SK-N-SH treated with all-trans-retinoic acid at 6 μM for 48 hours (cell line): ENCODE data around the gene RPL12.

Source experiments
- CREB5 ChIP-seq: fragments of 250-450 bp; sonication (Bioruptor Pico); IDR thresholded peaks from 2 replicates; pipeline ENCODE4 v1.5.1; 2020; ENCODE audit warnings: low read depth, mild to moderate bottlenecking, moderate library complexity
- ESRRG ChIP-seq: fragments of 250-450 bp; sonication (Bioruptor Pico); IDR thresholded peaks from 2 replicates; pipeline ENCODE4 v1.6.1; 2021; ENCODE audit warnings: mild to moderate bottlenecking
- OSR1 ChIP-seq: fragments of 250-450 bp; sonication (Bioruptor Pico); IDR thresholded peaks from 2 replicates; pipeline ENCODE4 v1.8.0; 2022; ENCODE audit warnings: moderate library complexity, mild to moderate bottlenecking, inconsistent platforms
- PATZ1 ChIP-seq: fragments of 250-450 bp; sonication (Bioruptor Pico); IDR thresholded peaks from 2 replicates; pipeline ENCODE4 v1.8.0; 2020; ENCODE audit warnings: mild to moderate bottlenecking, moderate library complexity, borderline replicate concordance
- POU6F1 ChIP-seq: fragments of 250-450 bp; sonication (Bioruptor Pico); IDR thresholded peaks from 2 replicates; pipeline ENCODE4 v1.8.0; 2021; ENCODE audit warnings: low read depth, mild to moderate bottlenecking, moderate library complexity, borderline replicate concordance
- RARB ChIP-seq: fragments of 250-450 bp; sonication (Bioruptor Pico); IDR thresholded peaks from 2 replicates; pipeline ENCODE4 v1.8.0; 2021; ENCODE audit warnings: mild to moderate bottlenecking, moderate library complexity
- TOX ChIP-seq: fragments of 250-450 bp; sonication (Bioruptor Pico); IDR thresholded peaks from 2 replicates; pipeline ENCODE4 v1.8.0; 2021; ENCODE audit warnings: mild to moderate bottlenecking, moderate library complexity, borderline replicate concordance
- TSHZ2 ChIP-seq: fragments of 250-450 bp; sonication (Bioruptor Pico); IDR thresholded peaks from 2 replicates; pipeline ENCODE4 v1.5.0; 2020; ENCODE audit warnings: mild to moderate bottlenecking, moderate library complexity
- ZFP3 ChIP-seq: fragments of 250-450 bp; sonication (Bioruptor Pico); IDR thresholded peaks from 2 replicates; pipeline ENCODE4 v1.5.0; 2020; ENCODE audit warnings: mild to moderate bottlenecking, moderate library complexity

- TF ChIP-seq TSHZ2 (CRISPR knock-in tag) (no peak), OSR1 (CRISPR knock-in tag) (no peak), POU6F1 (CRISPR knock-in tag) (no peak), RARB (CRISPR knock-in tag) (no peak), ZFP3 (CRISPR knock-in tag) (no peak), CREB5 (CRISPR knock-in tag) (no peak), PATZ1 (CRISPR knock-in tag) (no peak), TOX (CRISPR knock-in tag) (no peak), ESRRG (CRISPR knock-in tag) (no peak)
Observed at GRCh38 chr9:127428348-127428747, 22.9 kb downstream of the RPL12 start.
